C4-2B (cell line): ENCODE data around the gene CACNA2D3.

Experiments
- CTCF ChIP-seq: fragments of 450-650 bp; conservative IDR thresholded peaks from 2 replicates; pipeline ENCODE4 v1.5.1; 2017; ENCODE audit warnings: mild to moderate bottlenecking
- ZFX ChIP-seq: fragments of 450-650 bp; IDR thresholded peaks from 2 replicates; pipeline ENCODE4 v1.6.1; 2017

DNA sequence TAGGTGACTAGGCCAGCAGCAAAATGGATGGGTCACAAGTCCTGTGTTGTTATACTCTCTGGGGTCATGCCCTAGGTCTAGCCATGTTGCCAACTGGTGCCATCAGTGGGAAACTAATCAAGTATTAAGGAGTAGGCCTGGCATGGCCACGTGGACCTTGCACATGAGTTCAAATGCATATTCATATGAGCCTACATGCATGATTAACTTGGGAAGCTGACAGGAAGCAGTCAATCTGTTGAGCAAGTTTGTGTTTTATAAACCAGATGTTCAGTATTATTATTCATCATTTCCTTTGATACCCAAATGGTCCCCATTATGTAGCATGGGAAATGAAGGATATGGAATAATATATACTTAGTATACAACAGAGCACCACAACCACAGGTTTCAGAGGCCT is 710.5 kb downstream of the CACNA2D3 start:
- no peak for TF ChIP-seq CTCF
- TF ChIP-seq ZFX = no peak
